Measurements from ENCODE around the gene TIMM44.
A peak's percentile ranks its signal among the peaks of the same experiment; 100 is the strongest.

Gene TIMM44

DNA sequence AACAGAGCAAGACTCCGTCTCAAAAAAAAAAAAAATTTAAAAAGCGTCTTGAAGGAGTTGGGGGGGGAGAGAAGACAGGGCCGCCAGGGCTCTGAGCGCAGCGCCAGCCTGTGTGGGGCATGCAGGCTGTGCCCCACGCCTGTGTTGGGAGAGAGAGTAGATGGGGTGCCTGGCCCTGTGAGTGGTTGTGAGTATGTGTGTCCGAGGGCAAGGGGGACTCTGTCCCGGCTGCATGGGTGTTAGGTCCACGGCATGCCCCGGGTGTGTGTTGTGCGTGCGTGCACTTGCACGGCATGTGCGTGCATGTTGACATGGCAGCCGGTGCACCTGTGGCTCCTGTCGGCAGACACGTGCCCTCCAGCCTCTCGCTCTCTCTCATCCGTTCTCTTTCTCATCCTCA lies 36.3 kb downstream of the TIMM44 start:
- ChIA-PET CTCF (no interaction called here), POLR2A (no interaction called here)
- TF ChIP-seq, protein P1, sequence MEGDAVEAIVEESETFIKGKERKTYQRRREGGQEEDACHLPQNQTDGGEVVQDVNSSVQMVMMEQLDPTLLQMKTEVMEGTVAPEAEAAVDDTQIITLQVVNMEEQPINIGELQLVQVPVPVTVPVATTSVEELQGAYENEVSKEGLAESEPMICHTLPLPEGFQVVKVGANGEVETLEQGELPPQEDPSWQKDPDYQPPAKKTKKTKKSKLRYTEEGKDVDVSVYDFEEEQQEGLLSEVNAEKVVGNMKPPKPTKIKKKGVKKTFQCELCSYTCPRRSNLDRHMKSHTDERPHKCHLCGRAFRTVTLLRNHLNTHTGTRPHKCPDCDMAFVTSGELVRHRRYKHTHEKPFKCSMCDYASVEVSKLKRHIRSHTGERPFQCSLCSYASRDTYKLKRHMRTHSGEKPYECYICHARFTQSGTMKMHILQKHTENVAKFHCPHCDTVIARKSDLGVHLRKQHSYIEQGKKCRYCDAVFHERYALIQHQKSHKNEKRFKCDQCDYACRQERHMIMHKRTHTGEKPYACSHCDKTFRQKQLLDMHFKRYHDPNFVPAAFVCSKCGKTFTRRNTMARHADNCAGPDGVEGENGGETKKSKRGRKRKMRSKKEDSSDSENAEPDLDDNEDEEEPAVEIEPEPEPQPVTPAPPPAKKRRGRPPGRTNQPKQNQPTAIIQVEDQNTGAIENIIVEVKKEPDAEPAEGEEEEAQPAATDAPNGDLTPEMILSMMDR (IDR thresholded peaks at IDR 0.05; ENCODE audit: control extremely low read depth, extremely low read depth, low read depth, missing control alignments) = no peak
- no peak for DNase-seq (ENCODE audit: extremely low spot score)

DNA sequence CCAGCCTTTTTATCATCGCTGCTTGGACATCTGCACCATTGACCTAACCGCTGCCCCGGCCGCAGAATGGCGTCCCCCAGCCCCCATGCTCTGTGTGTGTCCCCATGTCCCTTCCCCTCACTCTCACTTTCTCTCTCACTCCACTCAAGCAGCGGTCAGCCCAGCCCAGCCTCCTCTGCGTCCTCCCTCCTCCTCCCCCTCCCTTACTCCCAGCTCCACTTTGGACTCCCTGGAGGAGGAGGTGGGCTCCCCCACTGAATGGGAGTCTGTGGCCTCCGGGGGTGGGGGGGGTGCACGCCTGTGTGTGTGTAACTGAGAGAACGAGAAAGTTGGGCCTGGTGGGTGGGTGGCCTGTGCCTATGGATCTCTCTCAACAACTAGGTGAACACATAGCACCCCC lies 37.6 kb downstream of the TIMM44 start:
- DNase-seq (ENCODE audit: extremely low spot score) = no peak
- CTCF ChIA-PET = no interaction called here
- TF ChIP-seq, protein P1 (IDR thresholded peaks at IDR 0.05; ENCODE audit: control extremely low read depth, extremely low read depth, low read depth, missing control alignments) = no peak
- POLR2A ChIA-PET = no interaction called here

DNA sequence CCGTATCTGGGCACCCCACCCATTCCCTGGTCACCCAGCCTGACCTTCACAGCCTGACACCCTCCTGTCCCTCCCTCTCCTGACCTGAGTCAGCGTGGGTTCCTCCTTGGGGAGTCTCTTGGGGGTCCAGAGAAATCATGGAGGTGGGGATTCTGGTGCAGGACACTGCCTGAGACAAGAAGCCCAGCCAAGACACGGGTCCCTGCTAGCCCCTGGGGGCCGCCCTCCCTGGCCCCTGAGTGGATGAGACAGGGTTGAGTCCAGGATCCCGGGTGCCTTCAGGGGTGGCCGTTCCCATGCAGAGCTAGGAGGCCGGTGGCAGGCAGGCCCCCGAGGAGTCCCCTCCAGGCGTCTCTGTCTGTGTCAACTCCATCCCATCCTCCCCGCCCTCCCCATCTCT lies 38.2 kb downstream of the TIMM44 start:
- ChIA-PET POLR2A (no interaction called here), CTCF (no interaction called here)
- TF ChIP-seq, protein P1 (IDR thresholded peaks at IDR 0.05; ENCODE audit: control extremely low read depth, extremely low read depth, low read depth, missing control alignments) = no peak
- DNase-seq (ENCODE audit: extremely low spot score) = no peak

DNA sequence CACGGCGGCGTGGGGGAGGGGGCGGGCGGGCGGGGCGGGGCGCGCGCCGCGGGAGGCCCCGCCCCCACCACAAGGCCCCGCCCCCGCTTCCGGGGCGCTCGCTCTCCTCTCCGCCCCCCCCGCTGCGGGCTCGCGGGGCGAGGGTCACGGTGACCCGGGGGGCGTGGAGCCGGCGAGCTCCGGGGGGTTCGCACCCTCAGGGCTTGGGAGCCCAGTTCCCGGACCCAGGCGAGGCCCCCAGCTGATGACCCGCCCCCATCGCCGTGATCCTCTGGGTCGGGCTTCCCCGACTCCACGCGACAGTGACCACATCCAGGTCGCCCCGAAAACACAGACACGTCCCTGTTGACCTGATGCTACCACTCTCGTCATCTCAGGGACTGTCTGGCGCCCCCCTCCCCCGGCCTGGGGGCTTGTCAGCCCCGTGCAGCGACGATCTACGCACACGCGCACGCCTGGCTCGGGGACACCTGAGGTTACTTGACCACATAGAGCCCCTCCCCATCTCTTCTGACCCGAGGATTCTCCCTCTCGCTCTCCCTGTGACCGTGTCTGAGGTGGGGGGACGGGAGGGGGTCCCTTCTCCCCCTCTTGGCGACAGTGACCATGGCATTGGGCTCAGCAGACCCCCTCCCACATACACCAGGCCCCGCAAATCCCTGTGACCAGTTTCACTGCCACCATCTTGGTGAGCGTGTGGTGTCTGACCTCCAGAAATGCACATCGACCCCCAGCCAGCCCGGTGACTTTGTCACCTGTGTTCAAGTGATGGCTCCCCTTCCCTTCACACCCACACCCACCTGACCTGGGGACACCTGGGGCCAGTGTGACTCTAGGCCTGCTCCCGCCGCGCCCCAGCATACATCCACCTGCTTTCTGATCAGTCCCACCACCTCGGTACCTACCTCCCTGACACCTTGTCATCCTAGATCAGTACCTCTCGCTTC lies 39.1 kb downstream of the TIMM44 start:
- ChIA-PET POLR2A (interaction anchor here (1.0 to 1.6 kb wide), 4 partner anchors 9 to 40 kb away, joined by 3 to 11 read pairs (median 6); partner anchors contain the start of genes SNAPC2 and TIMM44), CTCF (interaction anchor here (0.8 to 7.7 kb wide), 22 partner anchors 8 to 835 kb away, joined by 3 to 60 read pairs (median 4); partner anchors contain the start of genes SNAPC2, TGFBR3L, TIMM44 and ZNF557)
- TF ChIP-seq, protein P1 (IDR thresholded peaks at IDR 0.05; ENCODE audit: control extremely low read depth, extremely low read depth, low read depth, missing control alignments) = no peak
- peak; percentile 81 for DNase-seq (ENCODE audit: extremely low spot score)

DNA sequence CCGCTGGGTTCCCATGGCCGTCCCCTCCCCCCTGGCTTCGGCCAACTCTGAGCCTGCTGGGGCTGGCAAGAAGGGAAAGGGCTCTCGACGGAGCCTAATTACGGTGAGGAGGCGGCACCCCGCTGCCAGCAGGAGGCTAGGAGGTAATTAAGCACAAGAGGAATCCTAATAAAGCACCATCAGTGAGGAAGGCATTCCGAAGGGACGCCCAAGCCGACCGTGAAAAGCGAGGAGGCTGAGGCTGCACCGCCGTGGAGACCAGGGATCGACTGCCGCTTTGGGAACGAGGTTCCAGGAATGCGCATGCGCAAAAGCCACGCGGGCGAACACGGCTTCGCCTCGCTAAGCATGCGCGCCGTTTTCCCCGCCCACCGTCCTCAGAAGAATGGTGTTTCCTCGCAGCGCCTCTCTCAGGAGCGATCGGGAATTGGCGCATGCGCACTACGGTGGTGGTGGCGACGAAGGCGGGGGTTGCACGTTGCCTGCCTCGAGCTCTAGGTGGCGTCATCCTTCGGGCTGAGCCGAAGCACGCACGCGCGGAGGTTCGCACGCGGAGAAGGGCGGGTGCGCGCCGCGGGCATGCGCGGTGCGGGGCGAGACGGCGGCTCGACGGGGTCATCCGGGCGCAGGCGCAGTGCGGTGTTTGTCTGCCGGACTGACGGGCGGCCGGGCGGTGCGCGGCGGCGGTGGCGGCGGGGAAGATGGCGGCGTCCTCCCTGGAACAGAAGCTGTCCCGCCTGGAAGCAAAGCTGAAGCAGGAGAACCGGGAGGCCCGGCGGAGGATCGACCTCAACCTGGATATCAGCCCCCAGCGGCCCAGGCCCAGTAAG lies 40.0 kb downstream of the TIMM44 start, which contains the start of gene MAP2K7:
Gene MAP2K7, plus strand, starts transcription at position 634 of the 830 bp plus-strand sequence. Its CDS starts 68 bp downstream, at position 702.
- POLR2A ChIA-PET = interaction anchor here (0.6 to 1.6 kb wide), 5 partner anchors 9 to 40 kb away, joined by 3 to 11 read pairs (median 4); partner anchors contain the start of genes SNAPC2 and TIMM44
- TF ChIP-seq, protein P1 (IDR thresholded peaks at IDR 0.05; ENCODE audit: control extremely low read depth, extremely low read depth, low read depth, missing control alignments) = peak; percentile 92
- peak; percentile 100 for DNase-seq (ENCODE audit: extremely low spot score)
- CTCF ChIA-PET = interaction anchor here (0.8 to 7.7 kb wide), 23 partner anchors 9 to 834 kb away, joined by 3 to 60 read pairs (median 4); partner anchors contain the start of genes SNAPC2, TGFBR3L, TIMM44 and ZNF557

DNA sequence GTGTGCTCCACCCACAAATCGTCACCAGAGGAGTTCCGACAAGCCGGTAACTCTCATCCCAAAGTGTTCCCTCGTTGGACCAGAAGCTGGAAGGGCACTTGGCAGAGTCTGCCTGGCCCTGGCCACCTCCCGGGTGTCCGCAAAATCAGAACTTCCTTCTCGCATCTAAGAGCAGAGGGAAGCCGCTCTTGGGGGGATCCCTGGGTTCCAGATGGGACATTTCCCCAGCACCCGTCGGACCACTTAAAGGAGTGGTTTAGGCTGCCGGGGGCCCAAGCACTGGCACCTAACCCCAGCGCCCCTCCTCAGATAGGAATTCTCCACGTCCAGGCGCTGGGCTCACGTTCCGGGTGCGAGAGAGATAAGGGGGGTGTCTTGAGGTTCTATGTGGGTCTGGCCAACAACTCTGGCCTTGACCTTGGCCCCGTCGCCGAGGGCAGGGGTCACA lies 40.6 kb downstream of the TIMM44 start:
- no peak for DNase-seq (ENCODE audit: extremely low spot score)
- TF ChIP-seq, protein P1 (IDR thresholded peaks at IDR 0.05; ENCODE audit: control extremely low read depth, extremely low read depth, low read depth, missing control alignments) = no peak
- CTCF ChIA-PET = interaction anchor here (1.0 to 7.7 kb wide), 20 partner anchors 9 to 515 kb away, joined by 3 to 60 read pairs (median 6); partner anchors contain the start of genes SNAPC2, TGFBR3L and TIMM44
- POLR2A ChIA-PET = interaction anchor here (0.6 to 1.6 kb wide), 6 partner anchors 10 to 41 kb away, joined by 3 to 11 read pairs (median 4); partner anchors contain the start of genes SNAPC2 and TIMM44
